Activated CD4-positive, alpha-beta T cell treated with anti-CD3 and anti-CD28 coated beads, Interleukin-2, amount 50 U/mL, for 24 hours (primary cell): Measurements from ENCODE around the gene ARHGAP44.

Source experiments
- DNase-seq, 2 donors: peaks; one replicate each; pipeline ENCODE4 v3.0.0-alpha.2; 2020; ENCODE audit warnings: low read depth in 1 of 2, low spot score in 1 of 2

The ARHGAP44 gene

GRCh38 chr17:12990926-12991325 lies 201.6 kb downstream of the ARHGAP44 start:
- DNase-seq: no peak

GRCh38 chr17:12992676-12993075 lies 203.4 kb downstream of the ARHGAP44 start:
- DNase-seq: no peak

- DNase-seq: no peak
Observed at GRCh38 chr17:12993631-12994030, 204.3 kb downstream of the ARHGAP44 start.

- DNase-seq: no peak
Observed at GRCh38 chr17:12994341-12995074, 205.2 kb downstream of the ARHGAP44 start.

GRCh38 chr17:12995106-12995895 lies 206.0 kb downstream of the ARHGAP44 start:
- DNase-seq: no peak

GRCh38 chr17:12995896-12996295 lies 206.6 kb downstream of the ARHGAP44 start:
- no peak for DNase-seq

GRCh38 chr17:12996357-12996756 lies 207.1 kb downstream of the ARHGAP44 start:
- DNase-seq: no peak

- no peak for DNase-seq
Observed at GRCh38 chr17:12996941-12997340, 207.6 kb downstream of the ARHGAP44 start.

GRCh38 chr17:12998461-12998860 lies 209.2 kb downstream of the ARHGAP44 start:
- DNase-seq: no peak

- no peak for DNase-seq
Observed at GRCh38 chr17:12998874-12999273, 209.6 kb downstream of the ARHGAP44 start.

- no peak for DNase-seq
Observed at GRCh38 chr17:13000561-13000960, 211.3 kb downstream of the ARHGAP44 start.

GRCh38 chr17:13001991-13002615 lies 212.8 kb downstream of the ARHGAP44 start:
- no peak for DNase-seq

- peak; percentile 13 to 14 for DNase-seq
Observed at GRCh38 chr17:13002761-13003453, 213.6 kb downstream of the ARHGAP44 start.

GRCh38 chr17:13003454-13003851 lies 214.2 kb downstream of the ARHGAP44 start:
- no peak for DNase-seq

- DNase-seq: no peak
Observed at GRCh38 chr17:13003927-13004326, 214.6 kb downstream of the ARHGAP44 start.

GRCh38 chr17:13004336-13004735 lies 215.0 kb downstream of the ARHGAP44 start:
- DNase-seq: no peak

- no peak for DNase-seq
Observed at GRCh38 chr17:13005530-13005929, 216.2 kb downstream of the ARHGAP44 start.

GRCh38 chr17:13008461-13008860 lies 219.2 kb downstream of the ARHGAP44 start:
- no peak for DNase-seq

- no peak for DNase-seq
Observed at GRCh38 chr17:13010959-13011358, 221.7 kb downstream of the ARHGAP44 start.

- DNase-seq: no peak
Observed at GRCh38 chr17:13014801-13015200, 225.5 kb downstream of the ARHGAP44 start.

- no peak for DNase-seq
Observed at GRCh38 chr17:13016881-13017654, 227.8 kb downstream of the ARHGAP44 start.
